Neural cell (in vitro differentiated cells): ENCODE data around the gene CD99. TPM values are rescaled to one million over a fixed set of nuclear protein-coding genes. Genes with fewer than 3 reads are reported as not detected.

Experiments
- H2AFZ ChIP-seq: fragments of 200-600, 300-800 bp; sonication (generic), shearing (Covaris generic); 2 replicates; pipeline ENCODE4 v1.6.0; 2014; ENCODE audit warnings: low read depth, mild to moderate bottlenecking, antibody characterized with exemption, low read length, moderate library complexity
- H3F3A ChIP-seq: fragments of 200-600 bp; shearing (Covaris generic); 2 replicates; pipeline ENCODE4 v1.6.1; 2016; ENCODE audit warnings: mild to moderate bottlenecking, moderate library complexity, mixed read lengths, antibody characterized with exemption, low read length; ENCODE audit not compliant: insufficient read depth, poor library complexity, severe bottlenecking
- H3K27ac ChIP-seq: fragments of 200-600, 300-800 bp; sonication (generic), shearing (Covaris generic); 2 replicates; pipeline ENCODE4 v1.5.1; 2014; ENCODE audit warnings: mild to moderate bottlenecking, low read length, moderate library complexity
- H3K27me3 ChIP-seq: fragments of 300-800, 200-600 bp; sonication (generic), shearing (Covaris generic); 2 replicates; pipeline ENCODE4 v1.6.0; 2014; ENCODE audit warnings: mild to moderate bottlenecking, low read depth, low read length, moderate library complexity; ENCODE audit not compliant: insufficient read depth
- H3K36me3 ChIP-seq: fragments of 300-800, 200-600 bp; sonication (generic), shearing (Covaris generic); 2 replicates; pipeline ENCODE4 v1.5.1; 2014; ENCODE audit warnings: mild to moderate bottlenecking, antibody characterized with exemption, low read length, moderate library complexity; ENCODE audit not compliant: insufficient read depth
- H3K4me2 ChIP-seq: fragments of 300-800, 200-600 bp; sonication (generic), shearing (Covaris generic); 2 replicates; pipeline ENCODE4 v1.6.0; 2014; ENCODE audit warnings: mild to moderate bottlenecking, low read length
- H3K4me3 ChIP-seq: fragments of 300-800, 200-600 bp; sonication (generic), shearing (Covaris generic); 2 replicates; pipeline ENCODE4 v1.5.1; 2014; ENCODE audit warnings: mild to moderate bottlenecking, low read length, moderate library complexity
- H3K79me2 ChIP-seq: fragments of 200-600 bp; shearing (Covaris generic); replicated peaks from 2 replicates; pipeline ENCODE4 v1.6.0; 2014; ENCODE audit warnings: mild to moderate bottlenecking, low read length, moderate library complexity; ENCODE audit not compliant: insufficient read depth
- H3K9ac ChIP-seq: fragments of 300-800, 200-600 bp; sonication (generic), shearing (Covaris generic); 2 replicates; pipeline ENCODE4 v1.6.1; 2016; ENCODE audit warnings: mild to moderate bottlenecking, low read length, mixed read lengths
- H3K9me2 ChIP-seq: fragments of 200-600 bp; shearing (Covaris generic); 2 replicates; pipeline ENCODE4 v1.6.1; 2016; ENCODE audit warnings: mild to moderate bottlenecking, low read length, mixed read lengths; ENCODE audit not compliant: insufficient read depth
- H3K9me3 ChIP-seq: fragments of 200-600, 300-800 bp; sonication (generic), shearing (Covaris generic); 2 replicates; pipeline ENCODE4 v1.6.1; 2016; ENCODE audit warnings: mild to moderate bottlenecking, mixed run types, low read length, moderate library complexity, mixed read lengths
- H4K20me1 ChIP-seq: fragments of 200-600 bp; shearing (Covaris generic); 2 replicates; pipeline ENCODE4 v1.6.1; 2016; ENCODE audit warnings: mild to moderate bottlenecking, mixed run types; ENCODE audit not compliant: insufficient read depth
- CTCF ChIP-seq: fragments of 450-650 bp; IDR thresholded peaks from 2 replicates; pipeline ENCODE4 v1.5.1; 2014; ENCODE audit warnings: antibody characterized with exemption, mild to moderate bottlenecking, moderate library complexity; ENCODE audit not compliant: poor library complexity, severe bottlenecking
- EP300 ChIP-seq: fragments of 450-650 bp; conservative IDR thresholded peaks from 2 replicates; pipeline ENCODE4 v1.6.1; 2014; ENCODE audit warnings: antibody characterized with exemption, mild to moderate bottlenecking, moderate library complexity; ENCODE audit not compliant: poor library complexity, severe bottlenecking
- EZH2 ChIP-seq: fragments of 200-600, 300-800 bp; shearing (Covaris generic), sonication (generic); IDR thresholded peaks from 2 replicates; pipeline ENCODE4 v1.6.1; 2014; ENCODE audit warnings: antibody characterized with exemption, low read length, borderline replicate concordance, mild to moderate bottlenecking; ENCODE audit not compliant: insufficient read depth, poor library complexity, severe bottlenecking
- MXI1 ChIP-seq: fragments of 450-650 bp; conservative IDR thresholded peaks from 2 replicates; pipeline ENCODE4 v1.6.1; 2014; ENCODE audit warnings: antibody characterized with exemption, mild to moderate bottlenecking; ENCODE audit not compliant: poor library complexity, severe bottlenecking
- POLR2AphosphoS5 ChIP-seq: IDR thresholded peaks from 2 replicates; pipeline ENCODE4 v1.6.1; 2012
- RAD21 ChIP-seq: fragments of 450-650 bp; conservative IDR thresholded peaks from 2 replicates; pipeline ENCODE4 v1.6.1; 2014; ENCODE audit warnings: antibody characterized with exemption, mild to moderate bottlenecking, moderate library complexity
- REST ChIP-seq: IDR thresholded peaks from 2 replicates; pipeline ENCODE4 v1.6.1; 2012; ENCODE audit warnings: borderline replicate concordance
- SMC3 ChIP-seq: fragments of 450-650 bp; conservative IDR thresholded peaks from 2 replicates; pipeline ENCODE4 v1.6.1; 2014; ENCODE audit warnings: antibody characterized with exemption, mild to moderate bottlenecking, moderate library complexity; ENCODE audit not compliant: poor library complexity
- TAF1 ChIP-seq: IDR thresholded peaks from 2 replicates; pipeline ENCODE4 v1.6.1; 2012; ENCODE audit warnings: low read depth
- polyA plus RNA-seq: library from polyadenylated mRNA; depleted of rRNA; stranded (reverse); fragments of >200 nt; gene quantifications from 2 replicates; pipeline ENCODE4 v1.2.3, GENCODE V29; 2014

Gene CD99
- polyA plus RNA-seq, 1 donor from 2014 or later = 6.6 TPM

- Histone ChIP-seq H3K27ac (no peak overlapping the region), H3K9ac (no peak overlapping the region), H3K9me3 (no peaks in the 10 kb centered on the region), H3K4me3 (no peak overlapping the region), H3K36me3 (no peaks in the 10 kb centered on the region), H3K4me2 (no peak overlapping the region), H2AFZ (no peak overlapping the region), H4K20me1 (no peaks in the 10 kb centered on the region), H3K9me2 (no peaks in the 10 kb centered on the region), H3F3A (no peaks in the 10 kb centered on the region), H3K79me2 (no peaks in the 10 kb centered on the region), H3K27me3 (no peaks in the 10 kb centered on the region)
- TF ChIP-seq EP300 = no peak
- no peak for TF ChIP-seq POLR2AphosphoS5
- TF ChIP-seq CTCF = no peak
- TF ChIP-seq TAF1 = no peak
- TF ChIP-seq EZH2 = no peak
- TF ChIP-seq RAD21 = no peak
- no peak for TF ChIP-seq MXI1
- TF ChIP-seq REST = no peak
- no peak for TF ChIP-seq SMC3
Observed at GRCh38 chrX:2658585-2659292, 32.4 kb upstream of the CD99 start.

- no peak overlapping the region for H3K27ac ChIP-seq
- H3K4me3 ChIP-seq = no peak overlapping the region
- H3K9ac ChIP-seq = no peak overlapping the region
- H3K9me3 ChIP-seq = no peaks in the 10 kb centered on the region
- H3K9me2 ChIP-seq = no peaks in the 10 kb centered on the region
- no peaks in the 10 kb centered on the region for H3K36me3 ChIP-seq
- H3F3A ChIP-seq = no peaks in the 10 kb centered on the region
- H3K27me3 ChIP-seq = no peaks in the 10 kb centered on the region
- H2AFZ ChIP-seq = no peak overlapping the region
- no peak overlapping the region for H3K4me2 ChIP-seq
- no peak for TF ChIP-seq SMC3
- TF ChIP-seq TAF1 = no peak
- no peaks in the 10 kb centered on the region for H3K79me2 ChIP-seq
- no peaks in the 10 kb centered on the region for H4K20me1 ChIP-seq
Observed at GRCh38 chrX:2662586-2662985, 28.5 kb upstream of the CD99 start.
